A673 (cell line): ENCODE measurements around the gene EPM2AIP1. TPM values are rescaled to one million over a fixed set of nuclear protein-coding genes. Genes with fewer than 3 reads are reported as not detected.

Experiments
- BruUV-seq: library from RNA; stranded (reverse); fragments of 400-500 nt; replicated peaks from 2 replicates; lab custom pipeline; 2021; lab: Mats Ljungman, UMichigan
- CTCF ChIA-PET: fragments of 300-600 bp; sonication (Branson Sonifier 250); formaldehyde crosslinking; loops from one replicate; lab custom pipeline; 2022; ENCODE audit warnings: antibody characterized with exemption; lab: Charles Lee
- POLR2A ChIA-PET: fragments of 300-600 bp; sonication (Branson Sonifier 250); formaldehyde crosslinking; loops from one replicate; lab custom pipeline; 2022; ENCODE audit warnings: antibody characterized with exemption; ENCODE audit not compliant: low non-redundant PET; lab: Charles Lee
- DNase-seq: peaks from one replicate; pipeline ENCODE4 v3.0.0-alpha.2; 2015; ENCODE audit warnings: low spot score
- H3K27ac ChIP-seq: fragments of 200-600 bp; sonication (generic); 2 replicates; pipeline ENCODE4 v1.5.1; 2016; ENCODE audit warnings: mixed run types, low read depth, mild to moderate bottlenecking, mixed read lengths, antibody characterized with exemption, low read length; ENCODE audit not compliant: poor library complexity, severe bottlenecking
- H3K27me3 ChIP-seq: fragments of 200-600 bp; sonication (generic); replicated peaks from 2 replicates; pipeline ENCODE4 v1.6.1; 2017; ENCODE audit warnings: mixed run types, low read depth, mild to moderate bottlenecking, mixed read lengths, antibody characterized with exemption, low read length; ENCODE audit not compliant: insufficient read depth, poor library complexity
- H3K36me3 ChIP-seq: fragments of 200-600 bp; sonication (generic); 2 replicates; pipeline ENCODE4 v1.6.1; 2016; ENCODE audit warnings: mixed run types, mild to moderate bottlenecking, mixed read lengths, antibody characterized with exemption, low read length; ENCODE audit not compliant: insufficient read depth, poor library complexity, severe bottlenecking
- H3K4me1 ChIP-seq: fragments of 200-600 bp; sonication (generic); 2 replicates; pipeline ENCODE4 v1.6.1; 2017; ENCODE audit warnings: mixed run types, mild to moderate bottlenecking, mixed read lengths, antibody characterized with exemption, low read length; ENCODE audit not compliant: insufficient read depth, poor library complexity, severe bottlenecking
- H3K4me3 ChIP-seq: fragments of 200-600 bp; sonication (generic); 2 replicates; pipeline ENCODE4 v1.5.1; 2016; ENCODE audit warnings: low read depth, mixed run types, mild to moderate bottlenecking, mixed read lengths, low read length; ENCODE audit not compliant: poor library complexity, severe bottlenecking
- H3K9me3 ChIP-seq: fragments of 200-600 bp; sonication (generic); 2 replicates; pipeline ENCODE4 v1.6.1; 2016; ENCODE audit warnings: mixed run types, low read depth, mild to moderate bottlenecking, mixed read lengths, antibody characterized with exemption, low read length; ENCODE audit not compliant: poor library complexity, severe bottlenecking
- CTCF ChIP-seq: fragments of 300-800, 200-600 bp; sonication (generic); conservative IDR thresholded peaks from 2 replicates; pipeline ENCODE4 v1.5.1; 2017; ENCODE audit warnings: low read depth, mild to moderate bottlenecking, antibody characterized with exemption, low read length, moderate library complexity, mixed read lengths
- EZH2 ChIP-seq: fragments of 200-600 bp; sonication (generic); IDR thresholded peaks from 2 replicates; pipeline ENCODE4 v1.6.1; 2017; ENCODE audit warnings: borderline replicate concordance, low read depth, mild to moderate bottlenecking, mixed read lengths, antibody characterized with exemption, low read length; ENCODE audit not compliant: poor library complexity, severe bottlenecking
- intact Hi-C: fragments of 100-400 bp; cut with micrococcal nuclease; formaldehyde crosslinking; loops from one replicate; pipeline ENCODE4 v1.10.0; 2022; ENCODE audit not compliant: unreplicated experiment
- total RNA-seq: library from RNA; stranded (reverse); gene quantifications from 2 replicates; pipeline ENCODE4 v1.2.3, GENCODE V29; 2021

Gene EPM2AIP1
- total RNA-seq, 1 experiment from 2014 or later = 25.8 TPM

- Histone ChIP-seq H3K27ac (no peak overlapping the region), H3K9me3 (no peaks in the 10 kb centered on the region), H3K4me3 (no peak overlapping the region), H3K36me3 (no peaks in the 10 kb centered on the region), H3K27me3 (no peaks in the 10 kb centered on the region), H3K4me1 (peaks cover 13% of the 10 kb centered on the region)
- ChIA-PET CTCF (no interaction called here), POLR2A (no interaction called here)
- TF ChIP-seq CTCF = no peak
- no peak for TF ChIP-seq EZH2
- intact Hi-C loops = no loop called here
- no peak for DNase-seq
- BruUV-seq = no TSS peak
These were observed 19.8 kb downstream of the EPM2AIP1 start for GRCh38 chr3:36973139-36973538.

GRCh38 chr3:36972163-36972562 is 20.8 kb downstream of the EPM2AIP1 start:
- Histone ChIP-seq H3K4me3 (no peak overlapping the region), H3K36me3 (no peaks in the 10 kb centered on the region), H3K27me3 (no peaks in the 10 kb centered on the region), H3K27ac (no peak overlapping the region), H3K4me1 (peaks cover 13% of the 10 kb centered on the region), H3K9me3 (no peaks in the 10 kb centered on the region)
- intact Hi-C loops = no loop called here
- no TSS peak for BruUV-seq
- ChIA-PET POLR2A (no interaction called here), CTCF (no interaction called here)
- no peak for DNase-seq
- TF ChIP-seq CTCF (no peak), EZH2 (no peak)

GRCh38 chr3:36969540-36970432 is 23.1 kb downstream of the EPM2AIP1 start:
- no peaks in the 10 kb centered on the region for H3K9me3 ChIP-seq
- no TSS peak for BruUV-seq
- ChIA-PET POLR2A (no interaction called here), CTCF (interaction anchor here (1.1 kb wide), 1 partner anchor 12 kb away, joined by 3 read pairs; no protein-coding TSS in a partner anchor)
- H3K27me3 ChIP-seq = no peaks in the 10 kb centered on the region
- H3K27ac ChIP-seq = peak overlapping the region; percentile 61
- no peaks in the 10 kb centered on the region for H3K36me3 ChIP-seq
- TF ChIP-seq CTCF = no peak
- TF ChIP-seq EZH2 = no peak
- intact Hi-C loops = no loop called here
- no peak overlapping the region for H3K4me3 ChIP-seq
- peaks cover 13% of the 10 kb centered on the region for H3K4me1 ChIP-seq
- peak; percentile 83 for DNase-seq
